Measurements from ENCODE around the gene ADAMTS17.

ADAMTS17 gene

DNA sequence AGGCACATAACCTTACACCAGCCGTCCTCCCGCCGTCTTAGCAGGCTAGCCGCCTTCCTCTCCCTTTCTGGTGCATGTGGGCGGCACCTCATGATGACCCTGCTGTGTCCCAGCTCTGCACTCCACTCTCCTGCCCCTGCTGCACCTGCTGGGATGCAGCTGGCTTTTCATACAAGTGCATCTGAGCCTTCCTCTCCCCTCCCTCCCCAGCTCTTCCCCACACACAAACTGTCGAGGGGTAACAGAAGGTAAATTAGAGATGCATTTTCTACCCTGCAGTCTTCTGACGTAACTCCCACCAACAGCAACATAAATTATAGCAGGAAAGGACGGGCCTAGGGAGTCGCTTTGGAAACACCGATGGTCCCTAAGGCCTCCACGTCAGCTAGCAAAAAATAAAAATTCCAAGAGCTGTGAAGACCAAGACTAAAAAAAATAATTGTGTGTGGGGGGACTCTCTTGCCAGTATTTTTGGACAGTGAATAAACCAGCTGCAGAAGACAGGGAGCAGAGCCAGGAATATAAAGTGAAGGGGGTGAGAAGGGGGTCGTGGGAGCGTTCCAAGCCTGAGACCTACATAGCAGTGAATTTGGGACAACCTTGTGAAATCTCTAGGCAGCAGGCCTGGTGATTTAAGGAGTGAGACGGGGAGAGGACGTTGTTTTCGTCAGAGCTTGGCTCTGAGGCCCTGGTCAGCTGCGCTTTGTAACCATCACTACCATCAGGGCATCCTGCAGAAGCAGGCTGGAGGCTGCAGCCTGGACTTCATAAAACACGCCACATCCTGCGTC, 216.2 kb downstream of the ADAMTS17 start:
- H3K9me3 ChIP-seq (ENCODE audit: control insufficient read depth in 2 of 2, low read length in 2 of 2) = peaks cover 0 to 10% of the 10 kb centered on the region in 2 donors
- peak overlapping the region; percentile 66 for H3K27ac ChIP-seq (ENCODE audit: low read length)
- H3K27me3 ChIP-seq (ENCODE audit: control insufficient read depth in 1 of 2, insufficient read depth in 2 of 2, low read length in 2 of 2) = no peaks in the 10 kb centered on the region
- H3K9ac ChIP-seq (ENCODE audit: low read length in 2 of 2) = no peak overlapping the region
- H3K4me1 ChIP-seq (ENCODE audit: control insufficient read depth, insufficient read depth, low read length) = peaks cover 6% of the 10 kb centered on the region
- H3K36me3 ChIP-seq (ENCODE audit: control insufficient read depth in 2 of 2, insufficient read depth in 2 of 2, low read length in 2 of 2) = no peaks in the 10 kb centered on the region
- H3K4me3 ChIP-seq (ENCODE audit: low read length in 2 of 2) = no peak overlapping the region

DNA sequence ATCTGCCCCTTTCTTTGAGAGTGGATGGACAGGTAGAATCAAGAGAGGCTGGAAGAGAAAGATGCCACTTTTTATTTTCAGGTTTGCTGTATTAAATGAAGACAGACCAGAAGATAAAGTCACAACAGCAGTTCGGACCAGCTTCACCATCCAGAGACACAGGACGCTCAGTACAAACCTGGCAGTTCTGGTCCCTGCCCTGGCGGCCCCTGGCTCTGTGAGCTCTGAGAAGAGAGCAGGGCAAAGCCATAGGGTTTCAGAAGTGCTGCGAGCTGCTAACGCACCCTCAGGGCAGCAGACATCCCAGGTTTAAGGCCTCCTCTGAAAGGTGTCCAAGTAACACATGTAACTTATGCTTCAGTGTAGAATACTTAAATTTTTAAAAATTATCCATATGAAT, 216.8 kb downstream of the ADAMTS17 start:
- no peaks in the 10 kb centered on the region for H3K27me3 ChIP-seq (ENCODE audit: control insufficient read depth in 1 of 2, insufficient read depth in 2 of 2, low read length in 2 of 2)
- no peak overlapping the region for H3K9ac ChIP-seq (ENCODE audit: low read length in 2 of 2)
- peak overlapping the region; percentile 66 for H3K27ac ChIP-seq (ENCODE audit: low read length)
- H3K36me3 ChIP-seq (ENCODE audit: control insufficient read depth in 2 of 2, insufficient read depth in 2 of 2, low read length in 2 of 2) = no peaks in the 10 kb centered on the region
- H3K4me3 ChIP-seq (ENCODE audit: low read length in 2 of 2) = no peak overlapping the region
- peaks cover 0 to 10% of the 10 kb centered on the region in 2 donors for H3K9me3 ChIP-seq (ENCODE audit: control insufficient read depth in 2 of 2, low read length in 2 of 2)
- peaks cover 6% of the 10 kb centered on the region for H3K4me1 ChIP-seq (ENCODE audit: control insufficient read depth, insufficient read depth, low read length)

DNA sequence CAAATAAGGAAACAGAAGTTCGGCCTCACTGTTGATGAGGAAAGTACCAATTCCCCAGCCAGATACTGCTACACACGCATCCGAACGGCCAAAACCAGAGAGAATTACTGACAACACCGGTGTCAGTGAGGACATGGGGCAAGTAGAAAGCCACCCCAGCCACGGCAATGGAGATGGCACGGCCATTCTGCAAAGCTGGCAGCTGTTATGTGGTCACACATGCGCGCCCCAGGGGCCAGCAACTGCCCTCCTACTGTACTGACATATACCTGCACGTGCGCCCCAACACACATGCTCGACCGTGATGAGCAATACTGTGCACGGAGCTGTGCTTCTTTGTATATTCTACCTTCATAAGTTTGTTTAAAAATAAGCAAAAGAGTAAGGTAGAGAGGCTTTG, 217.4 kb downstream of the ADAMTS17 start:
- Histone ChIP-seq H3K4me3 (ENCODE audit: low read length in 2 of 2) (no peak overlapping the region), H3K9ac (ENCODE audit: low read length in 2 of 2) (no peak overlapping the region), H3K36me3 (ENCODE audit: control insufficient read depth in 2 of 2, insufficient read depth in 2 of 2, low read length in 2 of 2) (no peaks in the 10 kb centered on the region), H3K4me1 (ENCODE audit: control insufficient read depth, insufficient read depth, low read length) (peaks cover 6% of the 10 kb centered on the region), H3K9me3 (ENCODE audit: control insufficient read depth in 2 of 2, low read length in 2 of 2) (peaks cover 0 to 10% of the 10 kb centered on the region in 2 donors), H3K27me3 (ENCODE audit: control insufficient read depth in 1 of 2, insufficient read depth in 2 of 2, low read length in 2 of 2) (no peaks in the 10 kb centered on the region), H3K27ac (ENCODE audit: low read length) (no peak overlapping the region)

DNA sequence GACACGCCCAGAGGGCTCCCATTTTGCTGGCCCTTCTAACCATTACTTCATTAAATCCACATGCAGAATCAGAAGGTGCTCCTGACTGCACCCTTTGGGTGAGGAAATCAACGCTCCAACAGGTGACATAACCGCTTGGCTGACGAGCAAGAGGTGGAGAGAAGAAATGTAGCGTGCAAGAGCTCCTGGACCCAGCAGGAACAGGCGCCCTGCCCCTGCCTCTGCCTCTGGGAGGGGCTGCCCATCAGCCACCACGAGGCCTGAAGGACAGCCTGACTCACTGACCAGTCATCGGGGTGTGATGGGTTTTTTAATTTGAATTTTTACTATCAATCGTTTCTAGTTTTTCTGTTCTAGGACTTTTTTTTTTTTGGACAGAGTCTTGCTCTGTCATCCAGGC, 218.2 kb downstream of the ADAMTS17 start:
- Histone ChIP-seq H3K4me1 (ENCODE audit: control insufficient read depth, insufficient read depth, low read length) (peaks cover 6% of the 10 kb centered on the region), H3K27me3 (ENCODE audit: control insufficient read depth in 1 of 2, insufficient read depth in 2 of 2, low read length in 2 of 2) (no peaks in the 10 kb centered on the region), H3K9ac (ENCODE audit: low read length in 2 of 2) (no peak overlapping the region), H3K9me3 (ENCODE audit: control insufficient read depth in 2 of 2, low read length in 2 of 2) (peaks cover 0 to 10% of the 10 kb centered on the region in 2 donors), H3K27ac (ENCODE audit: low read length) (no peak overlapping the region), H3K4me3 (ENCODE audit: low read length in 2 of 2) (no peak overlapping the region), H3K36me3 (ENCODE audit: control insufficient read depth in 2 of 2, insufficient read depth in 2 of 2, low read length in 2 of 2) (no peaks in the 10 kb centered on the region)

DNA sequence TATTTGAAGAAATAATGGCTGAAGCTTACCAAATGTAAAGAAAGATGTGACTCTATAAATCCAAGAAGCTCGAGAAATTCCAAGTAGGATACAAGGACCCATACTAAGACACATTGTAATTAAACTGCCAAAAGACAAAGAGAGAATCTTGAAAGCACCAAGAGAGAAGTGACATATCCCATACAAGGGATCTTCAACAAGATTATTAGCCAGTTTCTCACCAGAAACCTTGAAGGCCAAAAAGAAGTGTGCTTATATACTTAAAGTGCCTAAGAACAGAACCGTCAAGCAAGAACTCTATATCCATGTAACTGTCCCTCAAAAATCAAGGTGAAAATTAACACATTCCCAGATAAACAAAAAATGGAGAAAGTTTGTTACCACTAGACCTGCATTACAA, 220.5 kb downstream of the ADAMTS17 start:
- H3K27ac ChIP-seq (ENCODE audit: low read length) = no peak overlapping the region
- H3K9me3 ChIP-seq (ENCODE audit: control insufficient read depth in 2 of 2, low read length in 2 of 2) = peaks cover 0 to 10% of the 10 kb centered on the region in 2 donors
- H3K36me3 ChIP-seq (ENCODE audit: control insufficient read depth in 2 of 2, insufficient read depth in 2 of 2, low read length in 2 of 2) = no peaks in the 10 kb centered on the region
- H3K9ac ChIP-seq (ENCODE audit: low read length in 2 of 2) = no peak overlapping the region
- peaks cover 9% of the 10 kb centered on the region for H3K4me1 ChIP-seq (ENCODE audit: control insufficient read depth, insufficient read depth, low read length)
- H3K4me3 ChIP-seq (ENCODE audit: low read length in 2 of 2) = no peak overlapping the region
- H3K27me3 ChIP-seq (ENCODE audit: control insufficient read depth in 1 of 2, insufficient read depth in 2 of 2, low read length in 2 of 2) = no peaks in the 10 kb centered on the region

DNA sequence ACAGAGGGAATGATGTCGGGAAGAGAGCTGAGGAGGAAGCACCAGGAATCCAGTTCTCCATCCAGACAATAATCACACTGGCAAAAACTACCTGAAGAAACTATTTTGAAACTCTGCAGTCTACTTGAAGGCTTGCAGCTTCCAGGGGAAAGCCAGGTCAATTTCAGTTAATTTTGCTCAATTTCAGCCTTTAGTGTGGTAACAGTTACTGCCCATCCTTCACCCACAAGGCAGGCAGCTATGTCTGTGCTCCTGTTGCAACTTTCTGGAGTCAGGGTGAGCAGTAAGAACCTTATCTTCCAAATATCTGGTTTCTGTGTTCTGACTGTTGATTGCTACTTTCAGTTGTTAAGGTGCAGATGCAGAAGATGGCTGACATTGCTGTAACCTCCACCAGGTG, 221.7 kb downstream of the ADAMTS17 start:
- Histone ChIP-seq H3K27me3 (ENCODE audit: control insufficient read depth in 1 of 2, insufficient read depth in 2 of 2, low read length in 2 of 2) (no peaks in the 10 kb centered on the region), H3K9ac (ENCODE audit: low read length in 2 of 2) (no peak overlapping the region), H3K27ac (ENCODE audit: low read length) (no peak overlapping the region), H3K4me3 (ENCODE audit: low read length in 2 of 2) (no peak overlapping the region), H3K4me1 (ENCODE audit: control insufficient read depth, insufficient read depth, low read length) (peaks cover 12% of the 10 kb centered on the region), H3K9me3 (ENCODE audit: control insufficient read depth in 2 of 2, low read length in 2 of 2) (peaks cover 0 to 10% of the 10 kb centered on the region in 2 donors), H3K36me3 (ENCODE audit: control insufficient read depth in 2 of 2, insufficient read depth in 2 of 2, low read length in 2 of 2) (no peaks in the 10 kb centered on the region)

DNA sequence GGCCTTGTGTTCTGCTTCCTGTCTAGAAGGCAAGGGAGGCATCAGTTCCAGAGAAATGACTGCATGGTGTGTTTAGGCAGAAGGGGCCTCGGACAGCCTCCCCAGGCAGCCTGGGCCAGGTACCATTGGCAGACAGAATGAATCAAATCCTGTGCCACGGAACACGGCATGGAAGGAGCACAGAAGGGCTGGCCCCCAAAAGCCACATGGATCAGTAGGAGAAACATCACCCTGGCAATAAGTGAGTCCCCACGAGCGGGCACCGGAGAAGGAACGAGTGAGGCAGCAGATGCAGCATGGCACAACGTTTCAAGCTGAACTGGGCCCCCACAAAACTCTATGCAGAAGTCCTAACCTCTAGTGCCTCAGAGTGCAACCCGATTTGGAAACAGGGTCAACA, 223.2 kb downstream of the ADAMTS17 start:
- Histone ChIP-seq H3K9me3 (ENCODE audit: control insufficient read depth in 2 of 2, low read length in 2 of 2) (peaks cover 0 to 10% of the 10 kb centered on the region in 2 donors), H3K4me3 (ENCODE audit: low read length in 2 of 2) (no peak overlapping the region), H3K27ac (ENCODE audit: low read length) (no peak overlapping the region), H3K27me3 (ENCODE audit: control insufficient read depth in 1 of 2, insufficient read depth in 2 of 2, low read length in 2 of 2) (no peaks in the 10 kb centered on the region), H3K36me3 (ENCODE audit: control insufficient read depth in 2 of 2, insufficient read depth in 2 of 2, low read length in 2 of 2) (no peaks in the 10 kb centered on the region), H3K9ac (ENCODE audit: low read length in 2 of 2) (no peak overlapping the region), H3K4me1 (ENCODE audit: control insufficient read depth, insufficient read depth, low read length) (peaks cover 22% of the 10 kb centered on the region)

DNA sequence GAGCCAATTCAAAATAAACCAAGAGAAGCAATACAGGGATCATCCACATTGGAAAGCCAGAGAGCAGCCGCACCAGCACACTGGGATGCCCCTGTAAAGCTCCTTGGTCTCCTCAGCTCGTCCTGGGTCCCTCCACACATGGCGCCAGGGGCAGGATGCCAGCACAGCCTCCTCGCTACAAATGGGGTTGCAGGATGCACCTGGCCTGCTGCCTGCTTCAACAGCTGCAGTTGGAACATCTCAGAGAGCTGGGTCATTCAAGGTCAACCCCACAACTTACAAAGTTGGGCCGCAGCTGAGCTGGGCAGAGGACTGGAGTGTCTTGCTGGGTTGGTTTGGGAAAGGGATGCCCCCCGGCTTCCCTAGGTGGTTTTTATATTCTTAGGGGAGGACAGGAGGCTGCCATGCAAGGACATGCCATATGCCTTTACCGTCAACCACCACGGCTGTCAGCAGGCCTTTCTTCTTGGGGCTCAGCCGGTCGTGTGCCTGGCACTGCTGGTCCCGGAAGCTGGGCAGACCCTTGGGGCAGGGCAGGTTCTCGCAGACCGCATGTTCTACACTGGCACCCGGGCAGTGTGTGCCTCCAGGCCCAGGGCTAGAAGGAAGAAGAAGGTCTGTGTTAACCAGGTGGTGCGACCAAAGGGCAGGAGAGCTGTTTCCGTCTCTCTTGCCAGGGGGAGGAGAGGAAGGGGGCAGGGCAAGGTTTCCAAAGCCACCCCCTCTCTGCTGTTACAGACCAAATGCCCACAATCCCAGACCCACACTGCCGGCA, 225.2 kb downstream of the ADAMTS17 start:
- no peaks in the 10 kb centered on the region for H3K27me3 ChIP-seq (ENCODE audit: control insufficient read depth in 1 of 2, insufficient read depth in 2 of 2, low read length in 2 of 2)
- no peak overlapping the region for H3K27ac ChIP-seq (ENCODE audit: low read length)
- H3K36me3 ChIP-seq (ENCODE audit: control insufficient read depth in 2 of 2, insufficient read depth in 2 of 2, low read length in 2 of 2) = no peaks in the 10 kb centered on the region
- H3K4me1 ChIP-seq (ENCODE audit: control insufficient read depth, insufficient read depth, low read length) = peaks cover 41% of the 10 kb centered on the region
- peaks cover 0 to 4% of the 10 kb centered on the region in 2 donors for H3K9me3 ChIP-seq (ENCODE audit: control insufficient read depth in 2 of 2, low read length in 2 of 2)
- no peak overlapping the region for H3K9ac ChIP-seq (ENCODE audit: low read length in 2 of 2)
- H3K4me3 ChIP-seq (ENCODE audit: low read length in 2 of 2) = no peak overlapping the region

DNA sequence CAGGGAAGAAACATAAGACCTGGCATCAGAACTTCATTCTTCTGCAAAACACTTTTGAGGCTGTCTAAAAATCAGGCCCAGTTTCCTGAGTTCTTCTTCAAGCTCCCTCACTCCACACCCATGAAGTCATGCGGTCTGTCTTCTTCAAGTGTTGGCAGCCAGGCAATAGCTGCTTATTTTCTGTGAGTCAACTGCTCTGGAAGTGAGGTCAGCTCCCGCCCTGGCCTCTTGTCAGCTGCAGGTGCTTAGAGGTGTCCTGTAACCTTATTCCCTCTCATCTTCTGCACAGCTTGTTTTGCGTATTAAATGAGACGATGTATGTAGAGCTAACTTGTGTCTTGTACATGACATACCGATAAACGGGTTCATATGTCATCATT, 226.1 kb downstream of the ADAMTS17 start:
- H3K27ac ChIP-seq (ENCODE audit: low read length) = no peak overlapping the region
- no peaks in the 10 kb centered on the region for H3K9me3 ChIP-seq (ENCODE audit: control insufficient read depth in 2 of 2, low read length in 2 of 2)
- no peaks in the 10 kb centered on the region for H3K27me3 ChIP-seq (ENCODE audit: control insufficient read depth in 1 of 2, insufficient read depth in 2 of 2, low read length in 2 of 2)
- H3K4me3 ChIP-seq (ENCODE audit: low read length in 2 of 2) = no peak overlapping the region
- H3K4me1 ChIP-seq (ENCODE audit: control insufficient read depth, insufficient read depth, low read length) = peaks cover 49% of the 10 kb centered on the region
- no peaks in the 10 kb centered on the region for H3K36me3 ChIP-seq (ENCODE audit: control insufficient read depth in 2 of 2, insufficient read depth in 2 of 2, low read length in 2 of 2)
- no peak overlapping the region for H3K9ac ChIP-seq (ENCODE audit: low read length in 2 of 2)

DNA sequence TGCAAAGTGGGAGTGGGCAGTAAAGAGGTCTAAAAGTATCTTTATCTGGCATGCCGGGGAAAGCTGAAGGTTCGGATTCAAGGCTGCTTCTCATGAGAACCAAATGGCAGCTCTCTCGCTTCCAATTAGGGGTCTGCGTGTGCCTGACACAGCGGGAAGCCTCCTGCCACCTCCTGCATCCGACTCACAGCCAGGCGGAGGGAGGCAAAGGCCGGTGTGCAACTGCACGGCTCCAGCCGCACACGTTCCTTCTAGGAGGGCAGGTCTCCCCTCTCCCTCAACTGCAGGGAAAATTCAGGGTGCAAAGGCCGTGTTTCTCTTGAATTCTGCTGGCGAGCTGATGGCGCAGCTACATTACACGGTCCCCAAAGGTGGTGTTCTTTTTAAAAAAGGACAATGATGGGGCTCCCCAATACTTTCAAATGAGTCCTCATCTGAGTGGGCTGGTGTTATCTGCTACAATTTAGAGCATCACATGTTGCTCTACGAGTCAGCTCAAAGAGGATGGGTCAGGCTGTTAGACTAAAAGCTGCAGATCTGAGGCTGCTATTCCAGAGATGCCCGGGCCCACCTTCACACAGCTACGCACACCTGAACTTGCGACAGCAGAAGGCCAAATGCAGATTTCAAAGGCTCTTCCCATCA, 226.6 kb downstream of the ADAMTS17 start:
- no peak overlapping the region for H3K9ac ChIP-seq (ENCODE audit: low read length in 2 of 2)
- H3K27me3 ChIP-seq (ENCODE audit: control insufficient read depth in 1 of 2, insufficient read depth in 2 of 2, low read length in 2 of 2) = no peaks in the 10 kb centered on the region
- H3K4me1 ChIP-seq (ENCODE audit: control insufficient read depth, insufficient read depth, low read length) = peaks cover 49% of the 10 kb centered on the region
- no peaks in the 10 kb centered on the region for H3K36me3 ChIP-seq (ENCODE audit: control insufficient read depth in 2 of 2, insufficient read depth in 2 of 2, low read length in 2 of 2)
- no peak overlapping the region for H3K4me3 ChIP-seq (ENCODE audit: low read length in 2 of 2)
- peak overlapping the region; percentile 24 for H3K27ac ChIP-seq (ENCODE audit: low read length)
- H3K9me3 ChIP-seq (ENCODE audit: control insufficient read depth in 2 of 2, low read length in 2 of 2) = no peaks in the 10 kb centered on the region

Measured in stomach smooth muscle (tissue), 2 donors.